ENCODE measurements around the gene LSS.

Gene LSS

GRCh38 chr21:46168659-46169386 lies 59.8 kb downstream of the LSS start:
- DNase-seq (ENCODE audit: low read depth), result no peak

- no peak for DNase-seq (ENCODE audit: low read depth)
These were observed 60.3 kb downstream of the LSS start for GRCh38 chr21:46168238-46168637.

GRCh38 chr21:46165098-46165497 lies 63.5 kb downstream of the LSS start:
- DNase-seq (ENCODE audit: low read depth), result no peak

GRCh38 chr21:46163380-46163779 lies 65.2 kb downstream of the LSS start:
- DNase-seq (ENCODE audit: low read depth), result no peak

- DNase-seq (ENCODE audit: low read depth), result no peak
These were observed 66.7 kb downstream of the LSS start for GRCh38 chr21:46161633-46162592.

- DNase-seq (ENCODE audit: low read depth), result no peak
These were observed 67.5 kb downstream of the LSS start for GRCh38 chr21:46160907-46161632.

- no peak for DNase-seq (ENCODE audit: low read depth)
These were observed 68.0 kb downstream of the LSS start for GRCh38 chr21:46160657-46160906.

- no peak for DNase-seq (ENCODE audit: low read depth)
These were observed 68.5 kb downstream of the LSS start for GRCh38 chr21:46159841-46160656.

- DNase-seq (ENCODE audit: low read depth), result no peak
These were observed 69.2 kb downstream of the LSS start for GRCh38 chr21:46159390-46159789.

GRCh38 chr21:46158666-46159300 lies 69.8 kb downstream of the LSS start:
- no peak for DNase-seq (ENCODE audit: low read depth)

- no peak for DNase-seq (ENCODE audit: low read depth)
These were observed 70.6 kb downstream of the LSS start for GRCh38 chr21:46157987-46158451.

- DNase-seq (ENCODE audit: low read depth), result no peak
These were observed 71.1 kb downstream of the LSS start for GRCh38 chr21:46157396-46157986.

- DNase-seq (ENCODE audit: low read depth), result no peak
These were observed 71.9 kb downstream of the LSS start for GRCh38 chr21:46156678-46157077.

- no peak for DNase-seq (ENCODE audit: low read depth)
These were observed 72.3 kb downstream of the LSS start for GRCh38 chr21:46156378-46156645.

GRCh38 chr21:46155514-46156377 lies 72.8 kb downstream of the LSS start, which contains the start of gene FTCD:
FTCD (minus strand) TSS chr21:46155579; CDS start chr21:46155523, 56 bp downstream.
- no peak for DNase-seq (ENCODE audit: low read depth)

- DNase-seq (ENCODE audit: low read depth), result no peak
These were observed 73.5 kb downstream of the LSS start for GRCh38 chr21:46154955-46155513.

GRCh38 chr21:46154155-46154954 lies 74.2 kb downstream of the LSS start:
- DNase-seq (ENCODE audit: low read depth), result no peak

GRCh38 chr21:46153247-46154154 lies 75.1 kb downstream of the LSS start:
- peak; percentile 68 for DNase-seq (ENCODE audit: low read depth)

All from CMK (cell line).